Body of pancreas (tissue), 4 donors: Measurements from ENCODE around the gene RPS6KA2. TPM values are rescaled to one million over a fixed set of nuclear protein-coding genes. Genes with fewer than 3 reads are reported as not detected.
"Not testable (repeated sequence)": the region's sequence is repeated elsewhere in the genome, so short reads cannot be mapped to it uniquely, and the experiment has no call there.

Experiments
- ATAC-seq: fragments of 150-250 bp; one replicate; pipeline ENCODE4 v1.9.1; 2016
- DNase-seq, 4 donors: peaks; one replicate each; pipeline ENCODE4 v3.0.0-alpha.2; 2019
- H3K27ac ChIP-seq, 4 donors: fragments of 200-600 bp; sonication (generic); 1 replicate in 3 of 4; 2 replicates in 1 of 4; pipeline versions ENCODE4 v1.5.1 to v1.6.1; 2016 to 2019; ENCODE audit warnings: mild to moderate bottlenecking in 1 of 4, mixed read lengths in 1 of 4, moderate library complexity in 1 of 4
- H3K27me3 ChIP-seq, 2 donors: fragments of 200-600 bp; sonication (generic); one replicate each; pipeline ENCODE4 v1.6.0; 2016; ENCODE audit warnings: mild to moderate bottlenecking in 1 of 2
- H3K36me3 ChIP-seq, 2 donors: fragments of 200-600 bp; sonication (generic); replicated peaks in 1 of 2; 2 replicates each; pipeline ENCODE4 v1.5.1; 2016; ENCODE audit warnings: low read depth in 2 of 2; ENCODE audit not compliant: insufficient read depth in 1 of 2
- H3K4me1 ChIP-seq: fragments of 200-600 bp; sonication (generic); one replicate; pipeline ENCODE4 v1.6.0; 2016
- H3K4me3 ChIP-seq, 2 donors: fragments of 200-600 bp; sonication (generic); 1 replicate in 1 of 2; 2 replicates in 1 of 2; pipeline ENCODE4 v1.5.1; 2016 to 2019
- H3K9me3 ChIP-seq, 3 donors: fragments of 200-600 bp; sonication (generic); 1 replicate in 2 of 3; 2 replicates in 1 of 3; pipeline ENCODE4 v1.5.1; 2016
- POLR2A ChIP-seq, 3 donors: fragments of 450-650 bp; IDR thresholded peaks; one replicate each; pipeline ENCODE4 v1.6.1; 2016; ENCODE audit warnings: antibody characterized with exemption in 3 of 3, mild to moderate bottlenecking in 2 of 3
- WGBS, 2 donors: methylation state at CpG; one replicate each; pipeline ENCODE4 v1.1.5; 2017; 5-methylcytosine and 5-hydroxymethylcytosine counted together
- intact Hi-C: fragments of 100-400 bp; cut with DNase I; formaldehyde crosslinking; loops from one replicate; pipeline ENCODE4 v1.15.1; 2023
- total RNA-seq, 2 donors: library from RNA; depleted of rRNA; stranded (reverse); fragments of >200 nt; gene quantifications; one replicate each; pipeline ENCODE4 v1.1.0, GENCODE V29; 2016
- TF ChIP-seq, protein P1 (sequence below), 7 experiments: fragments of 450-650 bp in 4 of 7; fragments of 200-600 bp in 3 of 7; sonication (generic) in 3 of 7; IDR thresholded peaks; one replicate each; pipeline ENCODE4 v1.5.1; 2016 to 2019; ENCODE audit warnings: antibody characterized with exemption in 7 of 7

Gene RPS6KA2
- total RNA-seq, 2 donors from 2014 or later, result 24.4 to 53.7 TPM

DNA sequence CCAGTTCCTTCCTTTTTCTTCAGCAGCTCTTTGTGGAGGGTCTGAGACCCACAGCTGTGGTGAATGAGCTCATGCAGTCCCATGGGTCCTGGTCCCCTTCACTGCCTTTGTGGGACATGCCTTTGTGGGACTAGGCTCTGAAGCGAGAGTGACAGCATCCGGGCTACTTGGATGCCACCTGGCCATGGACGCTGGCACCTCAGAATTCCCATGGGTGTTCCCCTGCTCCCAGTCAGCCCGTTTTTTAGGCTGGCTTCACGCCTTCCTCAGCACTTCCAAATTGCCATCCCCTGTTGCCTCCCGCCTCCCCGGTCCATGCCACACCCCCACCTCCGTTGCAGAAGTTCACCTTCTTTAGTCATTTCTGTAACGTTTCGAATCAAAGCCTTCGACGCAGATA, 85.7 kb downstream of the RPS6KA2 start:
- no peak for ATAC-seq

GRCh38 chr6:166540631-166541331, 86.3 kb downstream of the RPS6KA2 start:
- Histone ChIP-seq H3K27me3 (no peaks in the 10 kb centered on the region), H3K4me3 (no peak overlapping the region), H3K36me3 (no peaks in the 10 kb centered on the region), H3K4me1 (peaks cover 4% of the 10 kb centered on the region), H3K9me3 (no peaks in the 10 kb centered on the region), H3K27ac (no peak overlapping the region)
- TF ChIP-seq, protein P1, sequence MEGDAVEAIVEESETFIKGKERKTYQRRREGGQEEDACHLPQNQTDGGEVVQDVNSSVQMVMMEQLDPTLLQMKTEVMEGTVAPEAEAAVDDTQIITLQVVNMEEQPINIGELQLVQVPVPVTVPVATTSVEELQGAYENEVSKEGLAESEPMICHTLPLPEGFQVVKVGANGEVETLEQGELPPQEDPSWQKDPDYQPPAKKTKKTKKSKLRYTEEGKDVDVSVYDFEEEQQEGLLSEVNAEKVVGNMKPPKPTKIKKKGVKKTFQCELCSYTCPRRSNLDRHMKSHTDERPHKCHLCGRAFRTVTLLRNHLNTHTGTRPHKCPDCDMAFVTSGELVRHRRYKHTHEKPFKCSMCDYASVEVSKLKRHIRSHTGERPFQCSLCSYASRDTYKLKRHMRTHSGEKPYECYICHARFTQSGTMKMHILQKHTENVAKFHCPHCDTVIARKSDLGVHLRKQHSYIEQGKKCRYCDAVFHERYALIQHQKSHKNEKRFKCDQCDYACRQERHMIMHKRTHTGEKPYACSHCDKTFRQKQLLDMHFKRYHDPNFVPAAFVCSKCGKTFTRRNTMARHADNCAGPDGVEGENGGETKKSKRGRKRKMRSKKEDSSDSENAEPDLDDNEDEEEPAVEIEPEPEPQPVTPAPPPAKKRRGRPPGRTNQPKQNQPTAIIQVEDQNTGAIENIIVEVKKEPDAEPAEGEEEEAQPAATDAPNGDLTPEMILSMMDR (IDR thresholded peaks at IDR 0.05), result no peak
- TF ChIP-seq POLR2A (IDR thresholded peaks at IDR 0.05), result no peak
- DNase-seq, result peak in 1 of 4 donors; percentile 25
- intact Hi-C loops, result no loop called here
- ATAC-seq, result no peak
- 73 to 81% methylated on average over 14 to 18 of the region's 18 CpGs for WGBS, 2 donors

More for the DNA sequence above, 85.7 kb downstream of the RPS6KA2 start:
- H3K27me3 ChIP-seq, result no peaks in the 10 kb centered on the region
- H3K27ac ChIP-seq, result no peak overlapping the region
- DNase-seq, result no peak
- WGBS, 2 donors, result 87 to 90% methylated on average over 12 of the region's 12 CpGs
- TF ChIP-seq, protein P1 (IDR thresholded peaks at IDR 0.05), result no peak
- H3K4me3 ChIP-seq, result no peak overlapping the region
- no peaks in the 10 kb centered on the region for H3K36me3 ChIP-seq
- no peaks in the 10 kb centered on the region for H3K9me3 ChIP-seq
- intact Hi-C loops, result no loop called here
- peaks cover 4% of the 10 kb centered on the region for H3K4me1 ChIP-seq

DNA sequence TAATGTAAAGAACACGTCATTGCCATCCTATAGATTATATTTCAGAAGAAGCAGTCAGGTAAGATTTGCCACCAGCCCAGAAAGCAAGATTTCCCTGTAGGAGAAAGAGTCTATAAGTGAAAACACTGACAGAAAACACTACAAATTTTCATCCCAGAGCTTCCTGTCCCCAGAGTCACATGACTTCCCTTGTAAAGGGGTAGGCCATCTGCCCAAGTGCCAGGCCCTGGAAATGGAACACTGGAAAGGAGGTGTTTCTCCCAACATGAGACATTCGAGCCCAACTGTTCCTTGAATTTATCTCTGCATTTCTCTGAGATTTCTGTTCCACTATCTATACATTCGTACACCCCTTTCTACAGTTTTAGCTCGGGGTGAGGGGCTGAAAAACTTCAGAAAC, 87.5 kb downstream of the RPS6KA2 start:
- ATAC-seq, result no peak
- intact Hi-C loops, result no loop called here
- WGBS, 2 donors, result 84 to 89% methylated on average over 4 of the region's 4 CpGs

GRCh38 chr6:166539011-166539385, 88.1 kb downstream of the RPS6KA2 start:
- ATAC-seq, H3K4me3 ChIP-seq, intact Hi-C loops, H3K4me1 ChIP-seq, H3K36me3 ChIP-seq, DNase-seq, H3K27me3 ChIP-seq, H3K9me3 ChIP-seq, H3K27ac ChIP-seq: not testable (repeated sequence)
- 93 to 94% methylated on average over 9 of the region's 9 CpGs for WGBS, 2 donors

More for the DNA sequence above, 87.5 kb downstream of the RPS6KA2 start:
- Histone ChIP-seq H3K9me3 (no peaks in the 10 kb centered on the region), H3K36me3 (no peaks in the 10 kb centered on the region), H3K4me1 (peaks cover 4% of the 10 kb centered on the region), H3K4me3 (no peak overlapping the region), H3K27me3 (no peaks in the 10 kb centered on the region), H3K27ac (no peak overlapping the region)
- no peak for DNase-seq
- TF ChIP-seq POLR2A (IDR thresholded peaks at IDR 0.05), result no peak
- TF ChIP-seq, protein P1 (IDR thresholded peaks at IDR 0.05), result no peak

DNA sequence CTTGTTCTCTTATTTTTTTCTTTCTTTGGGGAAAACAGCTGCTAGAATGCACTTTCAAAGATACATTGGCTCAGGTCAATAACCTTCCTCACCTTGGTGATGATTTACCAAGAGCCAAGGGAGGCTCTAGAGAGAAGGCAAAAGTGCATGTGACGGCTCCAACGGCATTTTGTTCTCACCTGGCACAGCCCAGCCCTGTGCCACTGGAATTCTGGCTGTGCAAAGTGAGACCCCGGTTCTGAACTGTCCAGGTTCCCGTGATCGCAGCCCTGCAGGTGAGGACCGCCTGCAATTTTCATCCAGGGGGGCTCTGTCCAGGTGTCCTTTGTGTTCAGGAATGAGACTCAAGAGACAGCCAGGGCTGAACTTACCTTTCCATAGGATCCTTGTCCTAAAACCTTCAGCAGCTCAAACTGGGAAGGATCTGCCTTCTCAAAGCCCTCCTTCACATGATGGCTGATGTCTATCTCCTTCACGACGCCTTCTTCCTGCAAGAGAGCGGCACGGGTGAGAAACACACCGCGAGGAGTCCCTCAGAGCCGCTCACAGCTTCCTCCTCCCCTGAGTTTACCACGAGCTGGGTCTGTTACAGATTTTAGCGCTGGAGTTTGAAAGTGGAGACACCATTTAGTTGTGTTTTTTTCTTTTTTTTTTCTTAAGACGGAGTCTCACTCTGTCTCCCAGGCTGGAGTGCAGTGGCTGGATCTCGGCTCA, 88.6 kb downstream of the RPS6KA2 start:
- WGBS, 2 donors, result 84 to 87% methylated on average over 17 of the region's 17 CpGs
- H3K9me3 ChIP-seq, result no peaks in the 10 kb centered on the region
- no peak overlapping the region for H3K4me3 ChIP-seq
- H3K27me3 ChIP-seq, result no peaks in the 10 kb centered on the region
- no peak for TF ChIP-seq POLR2A (IDR thresholded peaks at IDR 0.05)
- TF ChIP-seq, protein P1 (IDR thresholded peaks at IDR 0.05), result no peak
- no peak overlapping the region for H3K27ac ChIP-seq
- intact Hi-C loops, result no loop called here
- ATAC-seq, result no peak
- H3K4me1 ChIP-seq, result peaks cover 4% of the 10 kb centered on the region
- H3K36me3 ChIP-seq, result no peaks in the 10 kb centered on the region
- no peak for DNase-seq
